Measurements from ENCODE around the gene CPA2.
"Not testable (repeated sequence)": the region's sequence is repeated elsewhere in the genome, so short reads cannot be mapped to it uniquely, and the experiment has no call there.

GRCh38 chr7:130236361-130236760 is 30.3 kb upstream of the CPA2 start:
- TF ChIP-seq POLR2A, CTCF (IDR thresholded peaks at IDR 0.05): not testable (repeated sequence)
